HG03432 (cell line): ENCODE data around the gene TIGD2.

Experiments
- ATAC-seq: cut with Tn5 transposase; IDR thresholded peaks from one replicate; pipeline ENCODE4 v1.9.1; 2021; ENCODE audit warnings: mild to moderate bottlenecking, moderate library complexity; ENCODE audit not compliant: unreplicated experiment

TIGD2 gene

DNA sequence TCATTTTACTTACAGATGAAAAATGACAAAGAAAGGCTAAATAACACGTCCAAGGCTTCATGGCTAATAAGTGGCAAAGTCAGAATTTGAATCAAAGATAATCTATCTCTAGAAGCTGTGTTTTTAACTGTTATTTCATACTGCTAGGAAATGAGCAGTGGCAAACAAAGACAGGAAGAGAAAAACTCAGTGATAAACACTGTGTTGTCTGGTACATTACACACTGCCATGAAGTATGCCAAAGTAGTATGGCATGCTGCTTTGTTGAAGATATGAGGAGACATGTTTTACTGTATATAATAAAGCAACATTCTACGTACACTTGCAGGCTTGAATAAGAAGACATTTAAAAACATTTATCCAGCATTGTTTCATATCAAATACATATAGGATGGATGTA, 49.5 kb downstream of the TIGD2 start:
- ATAC-seq, result no peak

DNA sequence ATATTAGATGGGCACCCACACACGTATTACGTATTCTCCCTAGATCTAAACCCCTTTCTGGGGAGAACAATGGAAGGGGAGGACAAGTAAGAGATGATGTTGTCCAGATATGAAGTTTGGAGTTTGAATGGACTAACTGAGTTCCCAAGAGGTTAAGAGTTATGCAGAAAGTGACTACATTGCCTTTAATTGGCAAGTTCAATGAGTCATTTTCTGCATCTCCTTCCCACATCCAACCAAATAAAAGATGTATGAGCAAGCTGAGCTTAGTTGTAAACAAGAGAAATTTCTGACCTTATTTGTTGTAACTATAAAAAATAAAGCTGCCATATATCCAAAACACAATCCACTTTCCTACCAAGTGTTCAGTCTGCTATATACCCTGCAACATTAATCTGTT, 50.5 kb downstream of the TIGD2 start:
- no peak for ATAC-seq

DNA sequence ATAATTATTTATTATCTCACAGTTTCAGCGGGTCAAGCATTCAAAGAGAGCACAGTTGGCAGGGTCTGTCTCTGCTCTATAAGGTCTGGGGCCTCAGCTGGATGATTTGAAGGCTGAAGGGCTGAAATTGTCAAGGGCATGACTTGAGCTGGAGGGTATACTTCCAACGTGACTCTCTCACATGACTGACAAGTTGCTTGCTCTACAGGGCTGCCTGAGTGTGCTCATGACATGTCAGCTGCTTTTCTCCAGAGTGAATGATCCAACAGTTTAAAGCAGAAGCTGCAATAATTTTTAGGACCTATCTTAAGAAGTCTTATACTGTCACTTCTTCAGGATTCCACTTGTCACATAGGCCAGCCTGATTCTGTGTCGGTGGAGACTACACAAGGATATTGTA, 51.2 kb downstream of the TIGD2 start:
- ATAC-seq, result no peak

DNA sequence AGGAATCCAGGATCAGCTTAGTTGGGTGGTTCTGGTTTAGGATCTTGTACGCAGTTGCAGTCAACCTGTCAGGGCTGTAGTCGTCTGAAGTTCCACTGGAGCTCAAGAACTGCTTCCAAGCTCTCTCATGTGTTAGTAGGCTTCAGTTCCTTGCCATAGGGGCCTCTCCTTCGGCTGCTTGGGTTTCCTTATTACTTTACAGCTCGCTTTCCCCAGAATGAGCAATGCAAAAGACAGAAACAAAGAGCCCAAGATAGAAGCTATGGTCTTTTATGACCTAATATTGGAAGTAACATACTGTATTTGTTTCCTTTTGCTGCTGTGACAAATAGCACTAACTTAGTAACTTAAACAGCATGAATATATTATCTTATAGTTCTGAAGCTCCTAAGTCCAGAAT, 51.7 kb downstream of the TIGD2 start:
- ATAC-seq, result no peak

DNA sequence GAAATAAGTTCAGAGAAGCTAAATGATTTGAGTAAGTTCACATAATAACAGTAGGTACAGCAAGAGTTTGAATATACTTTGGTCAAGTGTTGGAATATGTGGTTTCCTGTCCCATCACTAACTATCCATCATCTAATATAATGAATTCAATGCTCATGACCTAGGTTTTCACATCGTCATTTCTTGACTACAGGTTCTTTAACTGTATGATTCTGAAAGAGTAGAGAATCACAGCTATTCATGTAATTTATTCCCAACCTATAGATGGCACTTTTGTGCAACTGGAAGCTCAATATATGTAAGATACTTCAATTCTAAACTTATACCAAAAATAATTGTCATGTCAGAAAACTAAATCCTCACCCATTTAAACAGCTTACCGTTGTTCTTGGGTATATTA, 53.1 kb downstream of the TIGD2 start:
- ATAC-seq, result no peak
